Omental fat pad (tissue), 4 donors: ENCODE results near the gene LCN6. TPM values are rescaled to one million over a fixed set of nuclear protein-coding genes. Genes with fewer than 3 reads are reported as not detected.

Experiments
- ATAC-seq: fragments of 150-250 bp; one replicate; pipeline ENCODE4 v1.9.1; 2016; ENCODE audit warnings: mild to moderate bottlenecking, moderate library complexity; ENCODE audit not compliant: low FRiP score
- DNase-seq: peaks from one replicate; pipeline ENCODE4 v3.0.0-alpha.2; 2019; ENCODE audit warnings: low spot score
- CTCF ChIP-seq, 3 donors: fragments of 450-650 bp; IDR thresholded peaks; one replicate each; pipeline ENCODE4 v1.5.1; 2016 to 2017; ENCODE audit warnings: antibody characterized with exemption in 3 of 3, mild to moderate bottlenecking in 3 of 3, moderate library complexity in 2 of 3
- small RNA-seq: library from RNA; depleted of rRNA; stranded (forward); fragments of <200 nt; gene quantifications from one replicate; pipeline ENCODE3, GENCODE V24; 2016
- total RNA-seq, 4 donors: library from RNA; depleted of rRNA; stranded (reverse); fragments of >200 nt; gene quantifications; one replicate each; pipeline ENCODE4 v1.1.0, GENCODE V29; 2016

The LCN6 gene
- total RNA-seq, 4 donors from 2014 or later: 5.0 to 24.1 (median 9.0) TPM

GRCh38 chr9:136695955-136696354, 52.4 kb downstream of the LCN6 start:
- no peak for TF ChIP-seq CTCF (IDR thresholded peaks at IDR 0.05)
- DNase-seq (no peak), ATAC-seq (no peak)

- TF ChIP-seq CTCF (IDR thresholded peaks at IDR 0.05): no peak
- no peak for ATAC-seq
- no peak for DNase-seq
Observed at GRCh38 chr9:136695435-136695895, 52.9 kb downstream of the LCN6 start.

- DNase-seq (no peak), ATAC-seq (no peak)
Observed at GRCh38 chr9:136694872-136695247, 53.5 kb downstream of the LCN6 start.

GRCh38 chr9:136694163-136694871, 54.0 kb downstream of the LCN6 start:
- peak in 1 of 3 donors; percentile 25 for TF ChIP-seq CTCF (IDR thresholded peaks at IDR 0.05)
- ATAC-seq (peak; percentile 48), DNase-seq (peak; percentile 52)

More at GRCh38 chr9:136694872-136695247, 53.5 kb downstream of the LCN6 start:
- TF ChIP-seq CTCF (IDR thresholded peaks at IDR 0.05): no peak

Small RNA genes lying within 50 kb of the gene (small RNA-seq; reads per million reads assigned to genes)
- not detected for gene ATP6V1G1P3
- gene MIR6722: not detected

Other genes with a start within 250 kb of the LCN6 start
- 10 to 100 TPM; 10.4 to 61.8 (median 55.1) TPM for gene NOTCH1, start 202.5 kb downstream of the LCN6 start, total RNA-seq
- gene EGFL7, start 85.6 kb downstream of the LCN6 start, total RNA-seq: 100 to 1,000 TPM in 3 of 4 donors, 10 to 100 TPM in 1; 50.6 to 274 (median 145) TPM
- 100 to 1,000 TPM; 391 to 854 (median 473) TPM for gene AGPAT2, start 61.1 kb downstream of the LCN6 start, total RNA-seq
- gene DIPK1B, start 36.0 kb downstream of the LCN6 start, total RNA-seq: 10 to 100 TPM in 1 of 4 donors, 1 to 10 TPM in 3; 4.4 to 12.8 (median 7.5) TPM
- 10 to 100 TPM in 1 of 4 donors, 1 to 10 TPM in 3; 3.5 to 10.2 (median 5.0) TPM for gene LCN10, start 5.6 kb downstream of the LCN6 start, total RNA-seq
- gene LCN8, start 9.7 kb upstream of the LCN6 start, total RNA-seq: not detected
- gene LCN15, start 16.0 kb upstream of the LCN6 start, total RNA-seq: not detected
- 10 to 100 TPM; 43.1 to 88.1 (median 70.9) TPM for gene TMEM141, start 42.8 kb upstream of the LCN6 start, total RNA-seq
- gene CCDC183, start 47.8 kb upstream of the LCN6 start, total RNA-seq: 1 to 10 TPM; 1.5 to 2.8 (median 1.9) TPM
- gene RABL6, start 59.4 kb upstream of the LCN6 start, total RNA-seq: 10 to 100 TPM; 33.7 to 46.9 (median 44.9) TPM
- gene AJM1, start 94.0 kb upstream of the LCN6 start, total RNA-seq: 1 to 10 TPM in 1 of 4 donors, under 1 TPM in 3; 0.72 to 2.5 (median 0.78) TPM
- 10 to 100 TPM; 27.1 to 53.9 (median 40.9) TPM for gene PHPT1, start 100.9 kb upstream of the LCN6 start, total RNA-seq
- gene MAMDC4, start 103.8 kb upstream of the LCN6 start, total RNA-seq: 1 to 10 TPM; 1.4 to 3.9 (median 1.7) TPM
- gene EDF1, start 117.8 kb upstream of the LCN6 start, total RNA-seq: 100 to 1,000 TPM; 281 to 323 (median 308) TPM
- 1 to 10 TPM; 3.2 to 9.1 (median 5.1) TPM for gene TRAF2, start 138.0 kb upstream of the LCN6 start, total RNA-seq
- gene FBXW5, start 196.2 kb upstream of the LCN6 start, total RNA-seq: 100 to 1,000 TPM; 154 to 242 (median 185) TPM
- 1 to 10 TPM in 1 of 4 donors, not detected in 3; 4.3 TPM for gene C8G, start 196.7 kb upstream of the LCN6 start, total RNA-seq
- gene LCN12, start 203.7 kb upstream of the LCN6 start, total RNA-seq: under 1 TPM in 1 of 4 donors, not detected in 3; 0.46 TPM
- 100 to 1,000 TPM in 2 of 4 donors, 10 to 100 TPM in 2; 76.9 to 173 (median 118) TPM for gene PTGDS, start 229.0 kb upstream of the LCN6 start, total RNA-seq
- under 1 TPM in 3 of 4 donors, not detected in 1; 0.28 to 0.47 (median 0.36) TPM for gene LCNL1, start 234.5 kb upstream of the LCN6 start, total RNA-seq
- gene PAXX, start 243.9 kb upstream of the LCN6 start, total RNA-seq: 10 to 100 TPM; 22.0 to 37.0 (median 31.6) TPM
- 1 to 10 TPM in 3 of 4 donors, under 1 TPM in 1; 0.95 to 9.7 (median 4.7) TPM for gene CLIC3, start 248.0 kb upstream of the LCN6 start, total RNA-seq